HEK293 (cell line): ENCODE results near the gene SULT1C2.

Experiments
- CTCF ChIA-PET: fragments of 350-600 bp; formaldehyde crosslinking; extraction: SDS; loops from one replicate; lab custom pipeline; 2021; ENCODE audit warnings: antibody characterized with exemption; lab: Yijun Ruan, JAX
- POLR2A ChIA-PET: fragments of 300-600 bp; formaldehyde crosslinking; extraction: SDS; loops from one replicate; lab custom pipeline; 2020; ENCODE audit warnings: antibody characterized with exemption, inconsistent platforms; lab: Yijun Ruan, JAX
- H3K27ac ChIP-seq: fragments of 200-500 bp; sonication (Bioruptor generic); 2 replicates; pipeline ENCODE4 v1.5.1; 2014; ENCODE audit warnings: low read depth, low read length, control low read depth, inconsistent platforms; ENCODE audit errors: extremely low read depth
- H3K36me3 ChIP-seq, 2 experiments: fragments of 200-500 bp in 1 of 2; sonication (Bioruptor generic) in 1 of 2; 1 replicate in 1 of 2; 2 replicates in 1 of 2; pipeline ENCODE4 v1.5.1; 2014 to 2017; ENCODE audit warnings: inconsistent platforms in 2 of 2, low read length in 2 of 2; ENCODE audit not compliant: control insufficient read depth in 2 of 2, insufficient read depth in 1 of 2
- H3K4me1 ChIP-seq: fragments of 200-500 bp; sonication (Bioruptor generic); 2 replicates; pipeline ENCODE4 v1.5.1; 2014; ENCODE audit warnings: mild to moderate bottlenecking, low read length, inconsistent platforms; ENCODE audit not compliant: control insufficient read depth, insufficient read depth
- H3K4me3 ChIP-seq: 2 replicates; pipeline ENCODE4 v1.5.1; 2011; ENCODE audit warnings: low read depth, mild to moderate bottlenecking, control low read depth, low read length, moderate library complexity
- H3K9me3 ChIP-seq: fragments of 200-500 bp; sonication (Bioruptor generic); 2 replicates; pipeline ENCODE4 v1.5.1; 2014; ENCODE audit warnings: low read depth, low read length, inconsistent platforms; ENCODE audit not compliant: control insufficient read depth, insufficient read depth
- GLIS2 ChIP-seq: fragments of 450-650 bp; formaldehyde crosslinking; IDR thresholded peaks from 2 replicates; pipeline ENCODE4 v1.5.1; 2016; ENCODE audit warnings: missing biosample characterization, missing genetic modification characterization
- HOXD13 ChIP-seq: sonication (generic); formaldehyde crosslinking; IDR thresholded peaks from 2 replicates; pipeline ENCODE4 v1.8.0; 2022; ENCODE audit warnings: missing genetic modification reagents, borderline replicate concordance
- IKZF3 ChIP-seq: fragments of 450-650 bp; IDR thresholded peaks from 2 replicates; pipeline ENCODE4 v1.5.0; 2018; ENCODE audit warnings: missing biosample characterization, mild to moderate bottlenecking, missing genetic modification characterization, moderate library complexity
- KLF16 ChIP-seq: fragments of 450-650 bp; formaldehyde crosslinking; IDR thresholded peaks from 2 replicates; pipeline ENCODE4 v1.5.1; 2017; ENCODE audit warnings: missing biosample characterization, missing genetic modification characterization
- MZF1 ChIP-seq: fragments of 450-650 bp; formaldehyde crosslinking; IDR thresholded peaks from 2 replicates; pipeline ENCODE4 v1.5.1; 2017; ENCODE audit warnings: missing biosample characterization, missing genetic modification characterization, borderline replicate concordance
- OSR2 ChIP-seq: fragments of 450-650 bp; formaldehyde crosslinking; IDR thresholded peaks from 2 replicates; pipeline ENCODE4 v1.5.1; 2016; ENCODE audit warnings: missing biosample characterization, missing genetic modification characterization
- SCRT1 ChIP-seq: fragments of 450-650 bp; formaldehyde crosslinking; IDR thresholded peaks from 2 replicates; pipeline ENCODE4 v1.5.1; 2016; ENCODE audit warnings: missing biosample characterization, missing genetic modification characterization, borderline replicate concordance
- SCRT2 ChIP-seq: fragments of 450-650 bp; formaldehyde crosslinking; IDR thresholded peaks from 2 replicates; pipeline ENCODE4 v1.5.1; 2016; ENCODE audit warnings: missing biosample characterization, missing genetic modification characterization
- SP3 ChIP-seq: fragments of 450-650 bp; formaldehyde crosslinking; IDR thresholded peaks from 2 replicates; pipeline ENCODE4 v1.5.1; 2016; ENCODE audit warnings: missing biosample characterization, missing genetic modification characterization
- WT1 ChIP-seq: fragments of 450-650 bp; formaldehyde crosslinking; IDR thresholded peaks from 2 replicates; pipeline ENCODE4 v1.5.1; 2016; ENCODE audit warnings: missing biosample characterization, missing genetic modification characterization
- ZBTB17 ChIP-seq: fragments of 450-650 bp; formaldehyde crosslinking; IDR thresholded peaks from 2 replicates; pipeline ENCODE4 v1.5.1; 2016; ENCODE audit warnings: missing biosample characterization, missing genetic modification characterization
- ZFHX2 ChIP-seq: fragments of 450-650 bp; formaldehyde crosslinking; conservative IDR thresholded peaks from 2 replicates; pipeline ENCODE4 v1.5.1; 2016; ENCODE audit warnings: missing biosample characterization, missing genetic modification characterization
- ZIC2 ChIP-seq: fragments of 450-650 bp; formaldehyde crosslinking; IDR thresholded peaks from 2 replicates; pipeline ENCODE4 v1.5.1; 2016; ENCODE audit warnings: missing biosample characterization, missing genetic modification characterization
- ZNF24 ChIP-seq: fragments of 450-650 bp; formaldehyde crosslinking; IDR thresholded peaks from 2 replicates; pipeline ENCODE4 v1.5.1; 2016; ENCODE audit warnings: missing biosample characterization, missing genetic modification characterization
- ZNF324 ChIP-seq: fragments of 450-650 bp; formaldehyde crosslinking; IDR thresholded peaks from 2 replicates; pipeline ENCODE4 v1.5.1; 2016; ENCODE audit warnings: missing biosample characterization, missing genetic modification characterization
- ZNF558 ChIP-seq: fragments of 450-650 bp; formaldehyde crosslinking; IDR thresholded peaks from 2 replicates; pipeline ENCODE4 v1.5.1; 2016; ENCODE audit warnings: missing biosample characterization, missing genetic modification characterization
- ZNF561 ChIP-seq: fragments of 450-650 bp; IDR thresholded peaks from 2 replicates; pipeline ENCODE4 v1.5.1; 2018; ENCODE audit warnings: missing biosample characterization, missing genetic modification characterization, borderline replicate concordance
- ZNF600 ChIP-seq: fragments of 450-650 bp; formaldehyde crosslinking; IDR thresholded peaks from 2 replicates; pipeline ENCODE4 v1.5.1; 2016; ENCODE audit warnings: missing biosample characterization, missing genetic modification characterization
- ZNF830 ChIP-seq: fragments of 450-650 bp; IDR thresholded peaks from 2 replicates; pipeline ENCODE4 v1.5.0; 2018; ENCODE audit warnings: missing biosample characterization, missing genetic modification characterization, low read depth, mild to moderate bottlenecking, moderate library complexity
- ZNF843 ChIP-seq: fragments of 450-650 bp; formaldehyde crosslinking; IDR thresholded peaks from 2 replicates; pipeline ENCODE4 v1.5.1; 2016; ENCODE audit warnings: missing biosample characterization, missing genetic modification characterization
- ZSCAN30 ChIP-seq: fragments of 450-650 bp; IDR thresholded peaks from 2 replicates; pipeline ENCODE4 v1.5.1; 2018; ENCODE audit warnings: missing biosample characterization, mild to moderate bottlenecking, missing genetic modification characterization, moderate library complexity
- ZXDB ChIP-seq: fragments of 450-650 bp; formaldehyde crosslinking; IDR thresholded peaks from 2 replicates; pipeline ENCODE4 v1.5.1; 2016; ENCODE audit warnings: missing biosample characterization, missing genetic modification characterization
- TF ChIP-seq, protein P1 (sequence below): fragments of 450-650 bp; formaldehyde crosslinking; IDR thresholded peaks from 2 replicates; pipeline ENCODE4 v1.5.1; 2016; ENCODE audit warnings: missing biosample characterization, missing genetic modification characterization
- TF ChIP-seq, protein P2 (sequence below): fragments of 450-650 bp; IDR thresholded peaks from 2 replicates; pipeline ENCODE4 v1.5.1; 2018; ENCODE audit warnings: missing biosample characterization, mild to moderate bottlenecking, missing genetic modification characterization
- TF ChIP-seq, protein P3 (sequence below): fragments of 450-650 bp; formaldehyde crosslinking; IDR thresholded peaks from 2 replicates; pipeline ENCODE4 v1.5.1; 2016; ENCODE audit warnings: missing biosample characterization, missing genetic modification characterization
- TF ChIP-seq, protein P4 (sequence below): fragments of 450-650 bp; formaldehyde crosslinking; conservative IDR thresholded peaks from 2 replicates; pipeline ENCODE4 v1.5.1; 2016; ENCODE audit warnings: low read depth, missing biosample characterization, missing genetic modification characterization

SULT1C2 gene

DNA sequence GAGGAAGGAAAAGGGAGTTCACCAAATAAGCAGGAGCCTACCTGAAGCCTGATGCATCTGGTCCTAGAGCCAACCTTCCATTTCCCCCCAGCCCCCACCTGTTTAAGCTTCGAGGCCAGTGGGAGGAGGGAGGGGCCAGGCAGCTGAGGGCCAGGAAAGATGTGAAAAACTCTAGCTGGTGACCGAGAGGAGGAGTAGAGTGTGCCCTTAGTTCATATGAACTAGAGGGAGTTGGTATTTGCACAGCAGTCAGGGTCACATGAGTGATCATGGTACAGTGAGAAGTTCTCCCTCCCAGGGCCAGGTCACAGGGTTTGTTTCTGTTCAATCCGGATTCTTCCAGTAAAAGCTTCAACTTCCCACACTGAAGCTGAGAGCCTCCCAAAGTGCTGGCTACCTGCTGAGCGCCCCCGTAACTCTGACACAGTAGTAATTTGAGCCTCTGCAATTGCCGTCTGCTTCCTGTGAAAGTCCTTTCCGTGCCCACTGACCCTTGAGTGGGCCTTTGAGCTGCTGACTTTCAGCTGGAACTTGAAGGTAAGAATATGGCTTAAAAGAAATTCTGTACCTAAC, at the start of gene SULT1C2:
SULT1C2 (plus strand) TSS at position 362 of the 573 bp plus-strand sequence. CDS start 4,773 bp downstream, outside the sequence.
- H3K36me3 ChIP-seq: no peaks in the 10 kb centered on the region
- no peak within 1 kb of the TSS; the same call in 1 of the 2 replicates for H3K27ac ChIP-seq
- H3K4me1 ChIP-seq: peaks cover 8% of the 10 kb centered on the region; the same call in 1 of the 2 replicates
- POLR2A ChIA-PET: interaction anchor here (0.7 kb wide), 1 partner anchor 9 kb away, joined by 4 read pairs; no protein-coding TSS in a partner anchor
- CTCF ChIA-PET: interaction anchor here (0.6 to 1.2 kb wide), 2 partner anchors 348 to 444 kb away, joined by 3 read pairs; no protein-coding TSS in a partner anchor
- H3K9me3 ChIP-seq: no peaks in the 10 kb centered on the region
- H3K4me3 ChIP-seq: no peak within 1 kb of the TSS
- TF ChIP-seq SCRT2 (peak; percentile 85), ZBTB17 (tag by site-specific recombination) (peak; percentile 52), ZNF24 (0 out of 2 replicates have a peak, but pooled peaks have one; percentile 29), OSR2 (peak; percentile 79), SP3 (tag by site-specific recombination) (no peak), ZIC2 (tag by site-specific recombination) (peak; percentile 59; the same call in 1 of the 2 replicates), ZNF561 (tag by site-specific recombination) (peak; percentile 86), ZNF843 (no peak), ZNF558 (tag by site-specific recombination) (no peak), IKZF3 (tag by site-specific recombination) (peak; percentile 44; the same call in 1 of the 2 replicates), ZFHX2 (tag by site-specific recombination) (peak; percentile 66), GLIS2 (tag by site-specific recombination) (peak; percentile 25; the same call in 1 of the 2 replicates), ZSCAN30 (0 out of 2 replicates have a peak, but pooled peaks have one; percentile 12), HOXD13 (CRISPR knock-in tag) (peak; percentile 36; the same call in 1 of the 2 replicates), ZNF600 (tag by site-specific recombination) (peak; percentile 69), ZXDB (peak; percentile 40; the same call in 1 of the 2 replicates), WT1 (tag by site-specific recombination) (peak; percentile 84), SCRT1 (tag by site-specific recombination) (no peak), KLF16 (tag by site-specific recombination) (no peak), ZNF830 (tag by site-specific recombination) (no peak), MZF1 (tag by site-specific recombination) (no peak), ZNF324 (tag by site-specific recombination) (no peak)
- TF ChIP-seq, protein P1, sequence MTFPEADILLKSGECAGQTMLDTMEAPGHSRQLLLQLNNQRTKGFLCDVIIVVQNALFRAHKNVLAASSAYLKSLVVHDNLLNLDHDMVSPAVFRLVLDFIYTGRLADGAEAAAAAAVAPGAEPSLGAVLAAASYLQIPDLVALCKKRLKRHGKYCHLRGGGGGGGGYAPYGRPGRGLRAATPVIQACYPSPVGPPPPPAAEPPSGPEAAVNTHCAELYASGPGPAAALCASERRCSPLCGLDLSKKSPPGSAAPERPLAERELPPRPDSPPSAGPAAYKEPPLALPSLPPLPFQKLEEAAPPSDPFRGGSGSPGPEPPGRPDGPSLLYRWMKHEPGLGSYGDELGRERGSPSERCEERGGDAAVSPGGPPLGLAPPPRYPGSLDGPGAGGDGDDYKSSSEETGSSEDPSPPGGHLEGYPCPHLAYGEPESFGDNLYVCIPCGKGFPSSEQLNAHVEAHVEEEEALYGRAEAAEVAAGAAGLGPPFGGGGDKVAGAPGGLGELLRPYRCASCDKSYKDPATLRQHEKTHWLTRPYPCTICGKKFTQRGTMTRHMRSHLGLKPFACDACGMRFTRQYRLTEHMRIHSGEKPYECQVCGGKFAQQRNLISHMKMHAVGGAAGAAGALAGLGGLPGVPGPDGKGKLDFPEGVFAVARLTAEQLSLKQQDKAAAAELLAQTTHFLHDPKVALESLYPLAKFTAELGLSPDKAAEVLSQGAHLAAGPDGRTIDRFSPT (tag by site-specific recombination): 0 out of 2 replicates have a peak, but pooled peaks have one; percentile 33
- TF ChIP-seq, protein P2, sequence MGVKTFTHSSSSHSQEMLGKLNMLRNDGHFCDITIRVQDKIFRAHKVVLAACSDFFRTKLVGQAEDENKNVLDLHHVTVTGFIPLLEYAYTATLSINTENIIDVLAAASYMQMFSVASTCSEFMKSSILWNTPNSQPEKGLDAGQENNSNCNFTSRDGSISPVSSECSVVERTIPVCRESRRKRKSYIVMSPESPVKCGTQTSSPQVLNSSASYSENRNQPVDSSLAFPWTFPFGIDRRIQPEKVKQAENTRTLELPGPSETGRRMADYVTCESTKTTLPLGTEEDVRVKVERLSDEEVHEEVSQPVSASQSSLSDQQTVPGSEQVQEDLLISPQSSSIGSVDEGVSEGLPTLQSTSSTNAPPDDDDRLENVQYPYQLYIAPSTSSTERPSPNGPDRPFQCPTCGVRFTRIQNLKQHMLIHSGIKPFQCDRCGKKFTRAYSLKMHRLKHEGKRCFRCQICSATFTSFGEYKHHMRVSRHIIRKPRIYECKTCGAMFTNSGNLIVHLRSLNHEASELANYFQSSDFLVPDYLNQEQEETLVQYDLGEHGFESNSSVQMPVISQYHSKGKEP (tag by site-specific recombination): no peak
- TF ChIP-seq, protein P3, sequence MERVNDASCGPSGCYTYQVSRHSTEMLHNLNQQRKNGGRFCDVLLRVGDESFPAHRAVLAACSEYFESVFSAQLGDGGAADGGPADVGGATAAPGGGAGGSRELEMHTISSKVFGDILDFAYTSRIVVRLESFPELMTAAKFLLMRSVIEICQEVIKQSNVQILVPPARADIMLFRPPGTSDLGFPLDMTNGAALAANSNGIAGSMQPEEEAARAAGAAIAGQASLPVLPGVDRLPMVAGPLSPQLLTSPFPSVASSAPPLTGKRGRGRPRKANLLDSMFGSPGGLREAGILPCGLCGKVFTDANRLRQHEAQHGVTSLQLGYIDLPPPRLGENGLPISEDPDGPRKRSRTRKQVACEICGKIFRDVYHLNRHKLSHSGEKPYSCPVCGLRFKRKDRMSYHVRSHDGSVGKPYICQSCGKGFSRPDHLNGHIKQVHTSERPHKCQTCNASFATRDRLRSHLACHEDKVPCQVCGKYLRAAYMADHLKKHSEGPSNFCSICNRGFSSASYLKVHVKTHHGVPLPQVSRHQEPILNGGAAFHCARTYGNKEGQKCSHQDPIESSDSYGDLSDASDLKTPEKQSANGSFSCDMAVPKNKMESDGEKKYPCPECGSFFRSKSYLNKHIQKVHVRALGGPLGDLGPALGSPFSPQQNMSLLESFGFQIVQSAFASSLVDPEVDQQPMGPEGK: peak; percentile 49
- TF ChIP-seq, protein P4, sequence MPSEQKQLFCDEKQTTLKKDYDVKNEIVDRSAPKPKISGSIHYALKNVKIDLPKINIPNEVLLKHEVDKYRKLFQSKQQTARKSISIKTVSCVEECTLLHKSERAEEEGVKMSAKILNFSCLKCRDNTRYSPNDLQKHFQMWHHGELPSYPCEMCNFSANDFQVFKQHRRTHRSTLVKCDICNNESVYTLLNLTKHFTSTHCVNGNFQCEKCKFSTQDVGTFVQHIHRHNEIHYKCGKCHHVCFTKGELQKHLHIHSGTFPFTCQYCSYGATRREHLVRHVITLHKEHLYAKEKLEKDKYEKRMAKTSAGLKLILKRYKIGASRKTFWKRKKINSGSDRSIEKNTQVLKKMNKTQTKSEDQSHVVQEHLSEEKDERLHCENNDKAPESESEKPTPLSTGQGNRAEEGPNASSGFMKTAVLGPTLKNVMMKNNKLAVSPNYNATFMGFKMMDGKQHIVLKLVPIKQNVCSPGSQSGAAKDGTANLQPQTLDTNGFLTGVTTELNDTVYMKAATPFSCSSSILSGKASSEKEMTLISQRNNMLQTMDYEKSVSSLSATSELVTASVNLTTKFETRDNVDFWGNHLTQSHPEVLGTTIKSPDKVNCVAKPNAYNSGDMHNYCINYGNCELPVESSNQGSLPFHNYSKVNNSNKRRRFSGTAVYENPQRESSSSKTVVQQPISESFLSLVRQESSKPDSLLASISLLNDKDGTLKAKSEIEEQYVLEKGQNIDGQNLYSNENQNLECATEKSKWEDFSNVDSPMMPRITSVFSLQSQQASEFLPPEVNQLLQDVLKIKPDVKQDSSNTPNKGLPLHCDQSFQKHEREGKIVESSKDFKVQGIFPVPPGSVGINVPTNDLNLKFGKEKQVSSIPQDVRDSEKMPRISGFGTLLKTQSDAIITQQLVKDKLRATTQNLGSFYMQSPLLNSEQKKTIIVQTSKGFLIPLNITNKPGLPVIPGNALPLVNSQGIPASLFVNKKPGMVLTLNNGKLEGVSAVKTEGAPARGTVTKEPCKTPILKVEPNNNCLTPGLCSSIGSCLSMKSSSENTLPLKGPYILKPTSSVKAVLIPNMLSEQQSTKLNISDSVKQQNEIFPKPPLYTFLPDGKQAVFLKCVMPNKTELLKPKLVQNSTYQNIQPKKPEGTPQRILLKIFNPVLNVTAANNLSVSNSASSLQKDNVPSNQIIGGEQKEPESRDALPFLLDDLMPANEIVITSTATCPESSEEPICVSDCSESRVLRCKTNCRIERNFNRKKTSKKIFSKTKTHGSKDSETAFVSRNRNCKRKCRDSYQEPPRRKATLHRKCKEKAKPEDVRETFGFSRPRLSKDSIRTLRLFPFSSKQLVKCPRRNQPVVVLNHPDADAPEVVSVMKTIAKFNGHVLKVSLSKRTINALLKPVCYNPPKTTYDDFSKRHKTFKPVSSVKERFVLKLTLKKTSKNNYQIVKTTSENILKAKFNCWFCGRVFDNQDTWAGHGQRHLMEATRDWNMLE (tag by site-specific recombination): peak; percentile 35; the same call in 1 of the 2 replicates
